Measurements from ENCODE around the gene SMIM10L1.

- TF ChIP-seq CTCF (IDR thresholded peaks at IDR 0.05; ENCODE audit: low read depth, low read length, missing input control): no peak
- no peak for TF ChIP-seq SP1 (IDR thresholded peaks at IDR 0.05)
- TF ChIP-seq REST (IDR thresholded peaks at IDR 0.05): no peak
These were observed 33.2 kb downstream of the SMIM10L1 start for GRCh38 chr12:11204173-11204572.

All from liver (tissue), 3 donors.